Measurements from ENCODE around the gene TBX6. TPM values are rescaled to one million over a fixed set of nuclear protein-coding genes. Genes with fewer than 3 reads are reported as not detected.

TBX6 gene
- polyA plus RNA-seq, 1 donor from 2014 or later = not detected

- no peaks in the 10 kb centered on the region for H3F3A ChIP-seq (ENCODE audit: insufficient read depth, low read length, poor library complexity, severe bottlenecking)
- H3K27me3 ChIP-seq (ENCODE audit: insufficient read depth, low read depth, low read length) = no peaks in the 10 kb centered on the region
- H3K9ac ChIP-seq (ENCODE audit: low read length) = no peak overlapping the region
- peaks cover under 1% of the 10 kb centered on the region for H3K36me3 ChIP-seq (ENCODE audit: insufficient read depth, low read length)
- H3K9me3 ChIP-seq (ENCODE audit: low read length) = no peaks in the 10 kb centered on the region
- no peak overlapping the region for H2AFZ ChIP-seq (ENCODE audit: low read depth, low read length)
- H3K27ac ChIP-seq (ENCODE audit: low read length) = no peak overlapping the region
- no peak overlapping the region for H3K4me3 ChIP-seq (ENCODE audit: low read length)
- H3K9me2 ChIP-seq (ENCODE audit: insufficient read depth, low read length) = no peaks in the 10 kb centered on the region
- H4K20me1 ChIP-seq (ENCODE audit: insufficient read depth) = no peaks in the 10 kb centered on the region
- no peak overlapping the region for H3K4me2 ChIP-seq (ENCODE audit: low read length)
- no peak for TF ChIP-seq SMC3 (conservative IDR thresholded peaks at IDR 0.05; ENCODE audit: poor library complexity)
- no peak for TF ChIP-seq EP300 (conservative IDR thresholded peaks at IDR 0.05; ENCODE audit: poor library complexity, severe bottlenecking)
- no peak for TF ChIP-seq MXI1 (conservative IDR thresholded peaks at IDR 0.05; ENCODE audit: poor library complexity, severe bottlenecking)
- TF ChIP-seq POLR2AphosphoS5 (IDR thresholded peaks at IDR 0.05) = no peak
- TF ChIP-seq CTCF (IDR thresholded peaks at IDR 0.05; ENCODE audit: poor library complexity, severe bottlenecking) = no peak
- no peak for TF ChIP-seq TAF1 (IDR thresholded peaks at IDR 0.05; ENCODE audit: low read depth)
- TF ChIP-seq RAD21 (conservative IDR thresholded peaks at IDR 0.05) = no peak
- TF ChIP-seq, protein P1, sequence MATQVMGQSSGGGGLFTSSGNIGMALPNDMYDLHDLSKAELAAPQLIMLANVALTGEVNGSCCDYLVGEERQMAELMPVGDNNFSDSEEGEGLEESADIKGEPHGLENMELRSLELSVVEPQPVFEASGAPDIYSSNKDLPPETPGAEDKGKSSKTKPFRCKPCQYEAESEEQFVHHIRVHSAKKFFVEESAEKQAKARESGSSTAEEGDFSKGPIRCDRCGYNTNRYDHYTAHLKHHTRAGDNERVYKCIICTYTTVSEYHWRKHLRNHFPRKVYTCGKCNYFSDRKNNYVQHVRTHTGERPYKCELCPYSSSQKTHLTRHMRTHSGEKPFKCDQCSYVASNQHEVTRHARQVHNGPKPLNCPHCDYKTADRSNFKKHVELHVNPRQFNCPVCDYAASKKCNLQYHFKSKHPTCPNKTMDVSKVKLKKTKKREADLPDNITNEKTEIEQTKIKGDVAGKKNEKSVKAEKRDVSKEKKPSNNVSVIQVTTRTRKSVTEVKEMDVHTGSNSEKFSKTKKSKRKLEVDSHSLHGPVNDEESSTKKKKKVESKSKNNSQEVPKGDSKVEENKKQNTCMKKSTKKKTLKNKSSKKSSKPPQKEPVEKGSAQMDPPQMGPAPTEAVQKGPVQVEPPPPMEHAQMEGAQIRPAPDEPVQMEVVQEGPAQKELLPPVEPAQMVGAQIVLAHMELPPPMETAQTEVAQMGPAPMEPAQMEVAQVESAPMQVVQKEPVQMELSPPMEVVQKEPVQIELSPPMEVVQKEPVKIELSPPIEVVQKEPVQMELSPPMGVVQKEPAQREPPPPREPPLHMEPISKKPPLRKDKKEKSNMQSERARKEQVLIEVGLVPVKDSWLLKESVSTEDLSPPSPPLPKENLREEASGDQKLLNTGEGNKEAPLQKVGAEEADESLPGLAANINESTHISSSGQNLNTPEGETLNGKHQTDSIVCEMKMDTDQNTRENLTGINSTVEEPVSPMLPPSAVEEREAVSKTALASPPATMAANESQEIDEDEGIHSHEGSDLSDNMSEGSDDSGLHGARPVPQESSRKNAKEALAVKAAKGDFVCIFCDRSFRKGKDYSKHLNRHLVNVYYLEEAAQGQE (IDR thresholded peaks at IDR 0.05; ENCODE audit: borderline replicate concordance) = no peak
- TF ChIP-seq EZH2 (IDR thresholded peaks at IDR 0.05; ENCODE audit: borderline replicate concordance, insufficient read depth, low read length, poor library complexity, severe bottlenecking) = no peak
- H3K79me2 ChIP-seq (replicated peaks; ENCODE audit: insufficient read depth, low read length) = no peaks in the 10 kb centered on the region
These were observed 953 bp downstream of the TBX6 start for GRCh38 chr16:30090610-30091331.

DNA sequence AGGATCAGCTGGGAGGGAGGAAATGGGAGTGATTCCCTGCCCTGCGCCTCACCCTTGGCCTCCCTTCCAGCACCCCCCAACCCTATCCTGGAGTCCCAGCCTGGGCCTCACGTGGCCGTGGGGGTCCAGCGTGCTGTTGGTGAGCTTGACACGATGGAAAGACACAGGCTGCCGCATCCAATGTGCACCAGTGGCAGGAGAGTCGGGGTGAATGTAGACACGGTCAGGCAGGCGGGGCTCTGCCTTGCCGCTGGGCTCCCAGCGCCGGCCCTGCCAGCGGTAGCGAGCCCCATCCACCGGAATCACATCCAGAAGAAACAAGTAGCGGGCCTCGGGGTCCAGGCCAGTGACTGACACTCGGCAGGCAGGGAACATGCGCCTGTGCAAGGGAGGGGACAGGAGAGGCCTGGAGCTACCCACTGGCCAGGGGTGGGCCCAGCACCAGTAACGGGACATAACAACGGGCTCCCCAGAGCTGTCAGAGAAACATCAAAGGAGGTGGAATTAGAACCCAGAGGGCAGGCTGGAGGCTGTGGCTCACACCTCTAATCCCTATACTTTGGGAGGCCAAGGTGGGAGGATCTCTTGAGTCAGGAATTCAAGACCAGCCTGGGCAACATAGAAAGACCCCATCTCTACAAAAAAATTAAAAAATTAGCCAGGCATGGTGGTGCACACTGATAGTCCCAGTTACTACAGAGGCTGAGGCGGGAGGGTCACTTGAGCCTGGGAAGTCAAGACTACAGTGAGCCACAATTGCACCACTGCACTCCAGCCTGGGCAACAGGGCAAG is 2.7 kb downstream of the TBX6 start:
- H2AFZ ChIP-seq (ENCODE audit: low read depth, low read length) = no peak overlapping the region
- no peaks in the 10 kb centered on the region for H3K9me3 ChIP-seq (ENCODE audit: low read length)
- no peaks in the 10 kb centered on the region for H3K27me3 ChIP-seq (ENCODE audit: insufficient read depth, low read depth, low read length)
- no peak overlapping the region for H3K4me3 ChIP-seq (ENCODE audit: low read length)
- no peaks in the 10 kb centered on the region for H3K79me2 ChIP-seq (replicated peaks; ENCODE audit: insufficient read depth, low read length)
- no peak overlapping the region for H3K9ac ChIP-seq (ENCODE audit: low read length)
- H3K4me2 ChIP-seq (ENCODE audit: low read length) = no peak overlapping the region
- H4K20me1 ChIP-seq (ENCODE audit: insufficient read depth) = no peaks in the 10 kb centered on the region
- H3K36me3 ChIP-seq (ENCODE audit: insufficient read depth, low read length) = peaks cover 5% of the 10 kb centered on the region
- TF ChIP-seq POLR2AphosphoS5 (IDR thresholded peaks at IDR 0.05) = no peak
- TF ChIP-seq EZH2 (IDR thresholded peaks at IDR 0.05; ENCODE audit: borderline replicate concordance, insufficient read depth, low read length, poor library complexity, severe bottlenecking) = no peak
- no peak for TF ChIP-seq SMC3 (conservative IDR thresholded peaks at IDR 0.05; ENCODE audit: poor library complexity)
- TF ChIP-seq MXI1 (conservative IDR thresholded peaks at IDR 0.05; ENCODE audit: poor library complexity, severe bottlenecking) = no peak
- no peak for TF ChIP-seq TAF1 (IDR thresholded peaks at IDR 0.05; ENCODE audit: low read depth)
- TF ChIP-seq RAD21 (conservative IDR thresholded peaks at IDR 0.05) = no peak
- TF ChIP-seq, protein P1 (IDR thresholded peaks at IDR 0.05; ENCODE audit: borderline replicate concordance) = no peak
- no peak for TF ChIP-seq CTCF (IDR thresholded peaks at IDR 0.05; ENCODE audit: poor library complexity, severe bottlenecking)
- no peak for TF ChIP-seq EP300 (conservative IDR thresholded peaks at IDR 0.05; ENCODE audit: poor library complexity, severe bottlenecking)
- no peaks in the 10 kb centered on the region for H3F3A ChIP-seq (ENCODE audit: insufficient read depth, low read length, poor library complexity, severe bottlenecking)
- no peaks in the 10 kb centered on the region for H3K9me2 ChIP-seq (ENCODE audit: insufficient read depth, low read length)
- no peak overlapping the region for H3K27ac ChIP-seq (ENCODE audit: low read length)

All from neural cell (in vitro differentiated cells).